Measurements from ENCODE around the gene SLC30A7.

Gene SLC30A7

DNA sequence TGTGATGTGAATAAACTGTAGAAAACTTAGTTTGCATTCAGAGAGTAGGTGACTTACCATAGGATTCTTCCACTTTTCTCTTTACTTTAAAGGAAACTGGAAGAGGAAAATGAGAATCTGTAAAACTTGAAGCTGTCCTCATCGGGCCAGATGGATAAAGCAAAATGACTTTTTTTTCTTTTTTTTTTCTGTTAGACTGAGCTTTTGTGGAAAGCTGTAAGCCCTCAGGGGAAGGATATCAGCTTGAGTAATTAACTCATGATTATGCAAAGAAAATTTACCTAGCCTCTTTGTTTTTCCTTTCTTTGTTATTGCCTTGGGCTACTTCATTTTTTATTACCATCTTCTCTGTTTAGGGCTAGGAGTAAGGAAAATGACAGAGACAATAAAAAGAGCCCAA, 76.3 kb downstream of the SLC30A7 start:
- DNase-seq (ENCODE audit: low read depth) = no peak

DNA sequence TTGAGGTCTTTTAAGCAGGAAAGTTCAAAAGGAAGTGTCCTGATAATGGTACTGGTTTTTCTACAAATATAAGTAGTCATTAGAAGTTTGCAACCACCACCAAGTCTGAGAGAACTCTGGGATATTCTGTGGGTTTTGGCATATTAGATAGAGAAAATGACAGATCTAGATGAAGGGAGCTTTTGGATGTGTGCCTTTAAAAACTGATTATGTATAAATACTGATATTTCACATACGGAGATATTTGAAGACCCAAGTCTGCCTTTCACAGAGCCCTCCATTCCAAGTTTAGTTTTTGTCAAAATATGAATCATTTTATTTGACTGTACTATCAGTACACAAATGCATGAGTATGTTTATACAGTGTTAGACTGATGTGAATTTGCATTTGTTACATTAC, 81.0 kb downstream of the SLC30A7 start:
- no peak for DNase-seq (ENCODE audit: low read depth)

DNA sequence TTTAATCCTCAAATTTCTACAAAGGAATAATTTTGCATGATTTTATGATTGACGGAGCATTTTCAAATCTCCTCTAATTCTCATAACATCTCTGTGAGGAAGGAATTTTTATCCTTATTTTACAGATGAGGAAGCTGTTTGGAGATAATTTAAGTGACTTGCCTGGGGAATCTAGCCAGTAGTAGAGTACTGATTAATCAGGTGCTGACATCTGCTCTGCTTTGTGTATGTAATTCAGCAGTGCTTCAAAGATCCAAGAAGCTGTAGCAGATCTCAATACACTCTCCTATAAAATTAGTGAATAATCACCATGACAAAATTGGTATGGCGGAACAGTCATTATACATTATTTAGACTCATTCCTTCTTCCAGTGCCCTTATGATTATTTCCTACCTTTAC, 83.7 kb downstream of the SLC30A7 start:
- no peak for DNase-seq (ENCODE audit: low read depth)

DNA sequence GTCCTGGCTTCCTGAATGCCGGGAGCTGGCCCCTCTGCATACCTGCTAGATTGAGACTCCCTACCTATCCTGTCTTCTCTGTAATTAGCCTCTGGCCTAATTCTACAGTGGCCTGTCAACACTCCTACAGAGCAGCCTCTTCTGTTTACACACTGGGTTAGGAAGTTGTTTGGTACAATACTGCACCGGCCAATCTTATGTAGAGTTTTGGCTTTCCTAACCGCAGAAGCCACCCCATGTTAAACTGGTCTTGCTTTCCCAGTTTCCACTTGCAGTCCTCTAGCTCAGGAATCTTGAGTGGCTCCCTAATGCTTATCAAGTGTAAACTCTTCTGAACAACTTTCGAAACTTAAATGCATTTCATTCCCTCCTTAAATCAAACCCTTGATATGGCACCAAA, 86.9 kb downstream of the SLC30A7 start:
- DNase-seq (ENCODE audit: low read depth) = no peak

DNA sequence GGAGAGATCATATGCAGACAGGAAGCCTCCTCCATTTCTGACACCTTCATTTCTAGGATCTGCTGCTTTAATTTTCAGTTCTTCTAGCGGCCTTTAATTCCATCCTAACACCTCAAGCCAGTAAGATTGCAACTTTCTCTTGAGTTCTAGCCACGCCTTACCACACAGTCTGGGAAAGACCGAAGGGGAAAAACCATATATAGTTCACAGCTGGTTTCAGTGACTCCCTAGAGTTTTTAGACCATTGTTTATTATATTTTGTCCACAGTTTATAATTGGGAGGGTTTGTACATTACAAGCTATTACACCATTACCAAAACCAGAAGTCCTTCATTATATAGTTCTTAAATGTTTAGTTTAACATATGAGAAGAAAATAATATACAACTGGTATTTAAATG, 92.2 kb downstream of the SLC30A7 start:
- DNase-seq (ENCODE audit: low read depth) = no peak

DNA sequence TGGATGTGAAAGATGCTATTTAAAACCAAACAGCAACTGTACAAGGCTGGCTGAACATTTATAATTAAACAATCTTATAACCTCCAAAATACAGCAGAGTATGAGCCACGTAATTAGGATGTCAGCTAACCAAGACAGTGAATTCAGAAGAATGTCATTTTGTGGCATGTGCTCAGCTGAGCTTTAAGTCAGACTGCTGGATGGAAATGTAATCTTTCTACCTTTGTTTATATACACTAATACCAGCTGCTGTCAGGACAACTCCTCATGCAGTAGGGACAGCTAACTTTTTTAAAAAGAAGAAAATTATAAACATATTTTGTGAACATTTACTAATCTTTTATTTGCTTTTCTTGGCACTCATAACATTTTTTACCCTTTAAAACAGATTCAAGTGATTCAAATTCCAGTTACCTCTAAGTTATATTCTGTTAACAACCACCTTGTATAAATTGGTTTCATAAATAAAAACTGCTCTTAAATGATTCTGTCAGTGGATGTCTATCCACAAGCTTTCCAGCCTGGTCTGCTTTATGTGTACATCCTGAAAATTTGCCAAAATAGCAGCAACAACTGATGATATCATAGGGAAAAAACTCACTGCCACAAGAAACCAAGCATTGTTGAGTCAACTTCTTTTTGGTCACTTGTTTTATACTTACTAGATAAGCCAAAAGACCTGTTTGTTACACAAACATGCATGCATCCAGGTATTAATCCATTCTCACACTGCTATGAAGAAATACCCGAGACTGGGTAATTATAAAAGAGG, 93.6 kb downstream of the SLC30A7 start:
- no peak for DNase-seq (ENCODE audit: low read depth)

DNA sequence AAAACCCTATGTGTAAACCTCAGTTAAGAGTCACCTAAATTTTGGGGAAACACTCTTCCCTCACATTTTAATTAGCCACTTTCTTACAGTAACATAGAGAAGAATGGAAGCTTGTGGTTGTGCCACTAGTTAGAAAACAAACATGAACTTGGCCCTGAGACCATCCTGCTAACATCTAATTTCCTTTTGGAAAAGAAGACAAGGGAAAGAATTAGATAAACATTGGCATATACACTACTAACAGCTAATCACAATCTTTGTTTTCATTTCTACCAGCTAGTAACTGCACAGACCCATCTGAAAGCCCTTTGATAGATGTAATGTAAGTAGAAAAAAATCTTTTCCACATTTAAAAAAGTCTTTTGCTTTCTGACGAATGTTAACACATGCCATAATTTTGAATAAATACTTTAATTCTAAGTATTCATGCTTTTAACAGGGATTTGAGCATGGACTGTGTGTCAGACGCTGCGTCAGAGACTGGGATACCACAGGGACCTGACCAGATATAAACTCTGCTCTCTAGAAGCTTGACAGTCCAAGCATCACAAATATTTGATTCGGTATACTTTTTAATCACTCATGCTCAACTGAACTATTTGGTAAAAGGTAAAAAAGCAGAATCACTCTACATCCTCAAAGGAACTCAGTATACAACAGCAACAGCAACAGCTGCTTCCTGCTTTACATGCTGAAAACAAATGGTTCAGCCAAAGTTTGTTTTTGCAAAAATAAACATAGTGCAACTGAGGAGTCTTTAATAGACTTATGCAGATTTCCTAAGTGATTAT, 99.5 kb downstream of the SLC30A7 start:
- DNase-seq (ENCODE audit: low read depth) = no peak

DNA sequence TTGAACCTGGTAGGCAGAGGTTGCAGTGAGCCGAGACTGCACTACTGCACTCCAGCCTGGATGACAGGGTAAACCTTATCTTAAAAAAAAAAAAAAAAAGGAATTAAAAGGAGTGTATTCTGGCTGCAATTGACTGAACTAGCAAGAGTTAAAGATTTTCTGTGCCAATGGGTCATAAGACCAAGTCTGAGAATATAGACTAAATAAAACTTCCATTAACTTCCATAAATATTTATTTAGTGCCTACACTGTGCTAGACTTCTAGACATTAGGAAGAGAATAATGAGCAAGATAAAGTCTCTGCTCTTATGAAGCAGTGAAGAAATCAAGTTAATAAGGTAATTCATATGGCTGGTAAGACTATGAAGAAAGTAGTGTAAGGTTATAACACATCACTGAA, 102.5 kb downstream of the SLC30A7 start:
- DNase-seq (ENCODE audit: low read depth) = no peak

DNA sequence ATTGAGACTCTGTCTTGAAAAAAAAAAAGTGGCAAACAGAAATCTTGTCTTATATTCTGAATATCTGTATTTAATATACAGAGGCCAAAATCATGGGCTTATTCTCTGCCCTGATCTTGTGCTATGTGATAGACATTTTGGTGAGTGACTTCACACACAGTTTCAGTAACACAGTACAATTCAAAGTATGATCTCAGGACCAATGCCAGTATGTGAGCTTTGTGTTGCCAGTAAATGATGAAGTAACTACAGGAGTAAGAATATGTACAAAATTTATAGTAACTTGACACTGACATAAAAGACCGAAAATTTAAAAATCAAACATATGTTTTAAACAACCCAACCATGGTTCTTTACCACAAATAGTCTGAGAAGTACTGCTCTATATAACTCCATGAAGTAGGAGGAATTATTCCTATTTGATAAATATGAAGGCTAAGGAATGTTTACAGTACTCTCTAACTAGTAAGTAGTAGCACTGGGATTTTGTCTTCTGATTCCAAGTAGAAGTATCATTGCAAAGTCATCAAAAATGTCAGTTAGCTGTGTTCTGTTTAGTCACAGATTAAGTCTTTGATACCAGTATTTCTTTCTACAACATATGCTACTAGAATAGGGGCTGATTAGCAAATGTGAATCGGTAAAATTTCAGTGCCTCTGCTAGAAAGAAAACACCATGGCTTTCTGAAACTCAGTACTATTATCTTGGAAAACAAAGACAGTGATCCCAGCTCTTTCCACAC, 104.4 kb downstream of the SLC30A7 start:
- no peak for DNase-seq (ENCODE audit: low read depth)

DNA sequence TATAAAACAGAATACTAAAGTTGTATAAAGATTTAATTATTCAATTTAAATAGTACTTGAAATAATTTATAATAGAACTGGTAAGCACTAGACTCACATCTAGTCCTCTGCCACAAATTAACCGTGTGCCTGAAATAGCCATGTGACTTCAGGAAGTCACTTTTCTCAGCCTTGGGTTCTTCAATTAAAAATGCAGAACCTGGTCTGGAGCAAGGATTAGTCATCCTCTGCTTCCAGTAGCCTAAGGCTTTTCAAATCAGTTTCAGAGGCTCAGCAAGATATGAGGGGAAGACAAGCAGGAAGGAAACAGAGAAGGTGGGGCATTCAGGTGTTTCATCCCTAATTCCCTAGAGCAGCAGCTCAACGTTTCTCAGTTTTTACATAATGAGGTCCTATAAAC, 106.7 kb downstream of the SLC30A7 start:
- DNase-seq (ENCODE audit: low read depth) = no peak

DNA sequence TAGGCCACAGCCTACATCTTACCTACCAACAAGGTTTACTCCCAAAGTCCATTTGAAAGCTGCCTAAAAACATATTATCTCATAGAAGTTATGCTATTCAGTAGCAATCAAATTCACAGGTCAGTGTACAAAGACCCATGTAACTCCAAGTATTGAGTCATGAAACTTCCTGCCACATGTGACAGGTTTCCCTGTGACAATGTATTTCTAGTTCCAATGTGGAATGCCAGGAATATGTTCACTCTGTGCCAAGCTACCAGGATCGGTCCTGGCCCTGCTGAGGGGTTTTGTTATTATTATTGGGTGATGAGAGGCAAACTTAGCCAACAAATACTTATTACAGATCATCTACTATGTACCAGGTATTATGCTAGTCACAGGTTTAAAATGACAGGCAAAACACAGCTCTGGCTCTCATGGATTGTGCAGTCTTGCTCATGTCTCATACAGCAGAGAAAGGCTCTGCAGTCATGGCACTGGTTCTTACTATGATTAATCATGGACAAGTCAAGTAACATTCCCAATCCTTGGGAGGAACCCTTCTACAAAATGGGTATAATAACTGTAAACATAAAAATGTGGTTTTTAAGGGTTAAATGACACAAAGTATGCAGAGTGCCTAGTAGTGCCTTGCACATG, 107.2 kb downstream of the SLC30A7 start:
- DNase-seq (ENCODE audit: low read depth) = no peak

DNA sequence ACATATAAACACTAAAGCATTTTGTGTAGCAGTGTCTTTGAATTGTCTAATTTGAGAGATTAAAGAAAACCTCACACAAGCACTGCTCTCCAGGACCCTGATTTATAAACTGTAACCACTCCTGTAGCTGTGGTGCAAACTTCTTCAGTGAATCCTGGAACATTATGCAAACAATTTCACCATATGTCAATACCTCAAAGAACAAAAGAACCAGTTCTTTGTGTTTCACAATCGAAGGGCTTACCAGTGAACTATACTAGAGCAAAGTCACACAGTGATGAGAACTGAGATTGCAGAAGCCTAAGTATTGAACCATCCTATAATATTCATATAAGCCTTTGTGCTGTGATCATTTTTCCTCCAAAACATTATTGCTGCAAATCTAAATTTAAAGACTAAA, 108.2 kb downstream of the SLC30A7 start:
- DNase-seq (ENCODE audit: low read depth) = no peak

DNA sequence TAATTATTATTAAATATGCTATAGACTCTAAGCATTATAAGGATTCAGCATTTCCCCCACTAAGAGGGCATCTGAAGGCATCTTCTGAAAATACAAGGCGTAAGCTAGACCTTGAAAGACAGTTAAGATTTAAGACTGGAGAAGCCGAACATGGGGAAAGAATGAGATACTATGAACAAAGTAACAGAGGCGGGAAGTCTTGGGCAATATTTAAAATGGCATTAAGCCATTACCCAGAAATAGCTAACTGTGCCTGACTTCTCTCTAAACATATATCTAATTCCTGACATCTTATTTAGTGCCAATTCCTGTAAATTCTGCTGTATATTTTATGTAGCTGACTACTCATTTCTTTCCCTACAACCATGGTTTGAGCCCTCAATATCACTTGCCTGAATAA, 108.8 kb downstream of the SLC30A7 start:
- DNase-seq (ENCODE audit: low read depth) = no peak

DNA sequence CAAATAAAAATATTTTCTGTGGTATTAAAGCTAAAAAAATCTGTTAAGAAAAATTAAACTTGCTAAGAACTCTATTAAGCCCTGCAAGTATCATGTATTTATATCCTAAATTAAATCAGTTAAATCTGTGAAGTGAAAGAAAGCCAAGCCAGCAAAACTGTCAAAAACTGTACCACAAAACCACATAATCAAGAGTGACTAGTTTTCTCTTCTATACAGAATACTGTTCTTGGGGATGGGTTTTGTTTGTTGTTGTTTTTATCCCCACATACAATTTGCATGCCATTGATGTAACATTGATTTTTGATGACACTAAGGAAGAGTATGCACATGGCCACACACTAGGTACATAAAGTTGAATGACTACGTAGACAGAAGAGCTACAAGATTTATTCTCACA, 109.3 kb downstream of the SLC30A7 start:
- no peak for DNase-seq (ENCODE audit: low read depth)

DNA sequence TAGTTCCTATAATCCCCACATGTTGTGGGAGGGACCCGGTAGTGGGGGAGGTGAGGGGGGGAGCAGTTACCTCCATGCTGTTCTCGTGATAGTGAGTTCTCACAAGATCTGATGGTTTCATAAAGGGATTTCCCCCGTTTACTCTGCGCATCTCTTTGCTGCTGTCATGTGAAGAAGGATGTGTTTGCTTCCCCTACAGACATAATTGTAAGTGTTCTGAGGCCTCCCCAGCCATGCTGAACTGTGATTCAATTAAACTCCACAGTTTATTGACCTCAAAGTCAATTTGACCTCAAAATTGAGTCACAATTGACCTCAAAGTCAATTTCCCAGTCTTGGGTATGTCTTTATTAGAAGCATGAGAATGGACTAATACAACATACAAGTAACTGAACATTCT, 110.0 kb downstream of the SLC30A7 start:
- no peak for DNase-seq (ENCODE audit: low read depth)

DNA sequence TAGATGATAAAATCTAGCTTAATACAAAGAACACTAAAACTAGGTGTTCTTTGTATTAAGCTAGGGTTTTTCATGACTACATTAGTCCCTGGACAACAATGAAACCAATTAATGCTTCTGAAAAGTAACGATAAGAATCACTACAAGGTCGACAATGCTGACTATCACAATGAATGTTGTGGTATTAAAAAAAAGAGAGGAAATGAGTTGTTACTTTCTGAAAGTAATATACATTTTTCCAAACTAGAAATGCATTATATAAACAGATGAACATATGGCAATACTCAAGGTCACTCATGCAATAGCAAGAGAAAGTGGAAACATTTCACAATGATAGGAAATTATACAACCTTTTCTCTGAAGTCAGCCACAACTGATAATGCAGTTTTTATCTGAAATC, 110.7 kb downstream of the SLC30A7 start:
- no peak for DNase-seq (ENCODE audit: low read depth)

DNA sequence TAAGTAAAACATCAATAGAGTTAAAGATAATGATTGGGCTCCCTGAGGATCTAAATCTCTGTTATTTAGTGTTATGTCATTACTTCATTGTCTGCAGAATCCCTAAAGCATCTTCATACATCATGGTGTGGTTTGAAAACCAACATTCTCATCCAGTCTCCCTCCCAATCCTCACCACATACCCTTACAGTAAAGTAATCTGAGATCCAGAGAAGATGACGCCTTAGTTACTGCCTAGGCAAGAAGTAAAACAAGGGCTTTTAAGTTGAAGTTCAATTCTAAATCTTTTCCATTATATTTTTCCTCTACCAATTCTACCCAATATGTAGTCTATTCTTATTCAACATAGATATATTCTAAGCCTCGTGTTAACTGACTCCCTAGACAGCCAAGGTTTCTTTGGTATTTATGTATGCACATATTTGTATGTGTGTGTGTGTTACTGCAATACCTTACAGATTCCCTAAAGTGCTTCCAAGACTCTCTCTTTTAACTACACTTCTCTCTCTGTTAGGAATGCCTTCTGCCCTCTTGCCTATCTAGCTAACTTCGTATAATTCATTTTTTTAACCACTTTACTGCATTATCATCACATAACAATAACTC, 112.4 kb downstream of the SLC30A7 start:
- DNase-seq (ENCODE audit: low read depth) = no peak

DNA sequence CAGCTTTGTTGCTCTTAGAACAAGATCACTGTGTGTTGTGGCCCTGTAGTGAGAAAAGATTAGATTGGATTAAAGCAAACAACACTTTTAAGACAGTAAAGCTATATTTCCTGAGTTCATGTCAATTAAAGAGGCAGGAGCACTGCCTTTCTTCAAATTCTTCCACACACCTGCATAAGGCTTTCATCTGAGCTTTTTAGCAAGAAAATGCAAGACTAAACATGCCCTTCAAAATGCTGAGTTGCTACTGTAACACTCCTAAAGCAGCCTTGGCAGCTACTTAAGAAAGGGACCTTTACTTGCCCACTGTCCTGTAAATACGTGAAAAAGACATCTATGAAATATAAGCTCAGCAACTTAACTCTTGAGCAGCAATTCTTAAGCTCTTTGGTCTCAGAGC, 117.9 kb downstream of the SLC30A7 start:
- no peak for DNase-seq (ENCODE audit: low read depth)

DNA sequence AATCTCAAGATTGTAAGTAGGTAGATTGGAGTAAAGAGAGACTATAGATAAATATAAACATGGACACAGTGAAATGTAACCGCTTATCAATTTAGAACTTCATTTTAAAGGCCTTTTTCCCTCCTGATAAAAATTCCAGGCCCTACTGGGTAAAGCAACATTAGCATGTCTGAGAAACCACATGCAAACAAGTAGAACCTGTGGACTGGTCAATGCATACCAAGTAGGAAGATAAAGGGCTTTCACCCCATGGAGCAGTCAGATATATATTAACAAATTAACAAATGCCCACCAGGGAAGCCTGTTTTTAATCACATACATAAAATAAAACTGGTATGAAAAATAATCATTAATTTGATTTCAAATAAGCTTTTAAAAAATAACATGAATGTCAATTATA, 121.6 kb downstream of the SLC30A7 start:
- no peak for DNase-seq (ENCODE audit: low read depth)

DNA sequence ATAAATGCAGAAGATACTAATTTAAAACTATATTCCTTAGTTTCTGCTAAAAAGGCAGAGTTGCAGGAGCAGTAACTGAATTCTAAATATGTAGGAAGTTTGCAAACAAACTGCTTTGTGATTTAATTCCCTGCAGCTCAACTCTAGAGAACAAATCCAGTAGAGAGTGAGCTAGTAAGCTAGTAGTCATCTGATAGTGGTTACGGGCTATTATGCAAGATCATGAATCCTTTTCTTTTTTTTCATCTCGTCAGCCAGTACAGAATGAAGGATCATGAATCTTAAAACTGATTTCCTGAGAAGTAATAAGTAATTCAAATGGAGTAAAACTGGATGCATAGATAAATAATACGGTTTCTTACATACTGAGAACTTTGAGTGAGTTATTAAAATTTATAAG, 126.4 kb downstream of the SLC30A7 start:
- no peak for DNase-seq (ENCODE audit: low read depth)

DNA sequence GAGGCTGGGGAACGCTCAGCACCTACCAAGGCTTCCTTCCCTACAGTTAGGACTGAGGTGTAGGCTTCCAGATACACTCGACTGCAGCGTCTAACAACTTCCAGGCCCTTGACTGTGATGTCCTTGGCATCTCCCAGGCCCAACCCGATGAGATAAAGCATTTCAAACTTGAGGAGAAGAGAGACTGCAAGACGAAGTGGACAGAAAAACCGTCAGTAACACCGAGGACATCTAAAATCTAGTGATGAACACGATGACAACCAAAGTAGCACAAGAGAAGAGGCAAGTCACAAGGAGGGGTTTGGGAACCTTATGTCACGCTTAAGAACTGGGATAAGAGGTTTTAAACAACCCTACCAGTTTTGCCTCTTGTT, 129.4 kb downstream of the SLC30A7 start:
- no peak for DNase-seq (ENCODE audit: low read depth)
